HG03039 (cell line): ENCODE data around the gene CHRNA9.

ENCODE experiments used
- ATAC-seq: cut with Tn5 transposase; IDR thresholded peaks from one replicate; pipeline ENCODE4 v1.9.1; 2021; ENCODE audit warnings: mild to moderate bottlenecking, moderate library complexity; ENCODE audit not compliant: unreplicated experiment

The CHRNA9 gene

GRCh38 chr4:40337051-40337450 is 1.9 kb downstream of the CHRNA9 start:
- no peak for ATAC-seq

DNA sequence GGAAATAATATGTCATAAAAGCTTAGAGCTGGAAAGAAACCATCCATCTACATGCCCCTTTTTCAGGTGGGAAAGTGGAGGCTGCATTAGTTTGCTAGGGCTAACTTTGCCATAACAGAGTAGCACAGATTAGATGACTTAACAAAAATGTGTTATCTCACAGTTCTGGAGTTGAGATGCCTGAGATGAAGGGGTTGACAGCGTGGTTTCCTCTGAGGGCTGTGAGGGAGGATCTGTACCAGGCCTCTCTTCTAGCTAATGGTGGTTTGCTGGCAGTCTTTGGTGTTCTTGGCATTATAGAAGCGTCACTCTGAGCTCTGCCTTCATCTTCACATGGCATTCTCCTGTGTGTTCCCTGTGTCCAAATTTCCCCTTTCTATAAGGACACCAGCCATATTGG is 2.4 kb downstream of the CHRNA9 start:
- ATAC-seq: no peak

DNA sequence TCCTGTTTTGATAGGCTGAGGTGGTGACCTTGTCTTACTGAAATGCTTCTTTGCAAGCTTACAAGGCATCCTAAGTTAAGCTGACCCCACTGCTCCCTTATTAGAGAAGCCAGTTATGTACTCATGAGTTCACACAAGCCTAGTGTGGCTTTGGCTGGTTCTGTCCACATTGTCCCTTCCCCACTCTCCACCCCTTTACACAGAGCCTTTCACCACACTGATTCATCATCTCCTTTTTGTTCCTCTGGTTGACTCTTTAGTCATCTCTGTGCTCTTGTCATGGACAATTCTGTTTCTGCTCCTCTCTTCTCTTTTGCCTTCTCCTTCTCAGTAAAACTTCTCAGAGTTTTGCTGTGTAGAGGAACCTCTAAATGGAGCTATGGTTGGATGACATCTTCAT is 4.9 kb downstream of the CHRNA9 start:
- ATAC-seq: no peak

DNA sequence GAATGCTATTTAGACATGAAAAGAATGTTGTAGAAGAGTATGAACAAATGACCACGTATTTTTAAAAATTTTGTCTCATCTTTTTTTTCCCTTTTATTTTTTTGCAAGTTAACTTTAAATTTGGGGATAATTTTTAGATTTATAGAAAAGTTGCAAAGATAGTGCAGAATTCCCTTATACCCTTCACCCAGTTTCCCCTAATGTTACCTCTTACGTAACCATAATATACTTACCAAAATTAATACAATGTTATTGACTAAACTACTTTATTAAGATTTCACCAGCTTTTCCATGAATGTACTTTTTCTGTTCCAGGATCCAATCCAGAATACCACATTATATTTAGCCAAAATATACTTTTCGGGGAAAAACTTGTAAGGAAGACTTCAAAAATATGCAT is 12.3 kb downstream of the CHRNA9 start:
- ATAC-seq: no peak

DNA sequence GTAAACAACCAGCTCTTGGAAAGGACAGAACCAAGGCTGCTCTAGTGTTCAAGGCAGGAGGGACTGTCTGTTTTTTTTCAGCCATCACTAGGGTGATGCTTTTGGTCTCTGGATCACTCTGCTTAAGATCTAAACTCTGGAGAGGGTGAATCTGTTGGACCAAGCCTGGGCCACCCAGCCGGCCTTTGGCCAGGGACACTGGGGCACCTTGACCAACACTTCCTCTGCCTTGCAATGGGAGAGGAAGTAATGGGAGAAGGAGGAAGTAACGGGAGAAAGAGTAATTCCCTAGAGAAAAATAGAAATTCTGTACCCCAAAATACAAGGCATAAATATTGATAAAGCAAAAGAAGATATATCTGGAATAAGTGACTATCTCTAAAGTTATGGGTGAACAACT is 12.9 kb downstream of the CHRNA9 start:
- no peak for ATAC-seq

- no peak for ATAC-seq
Observed at GRCh38 chr4:40349561-40350198, 14.5 kb downstream of the CHRNA9 start.

- no peak for ATAC-seq
Observed at GRCh38 chr4:40350627-40351227, 15.6 kb downstream of the CHRNA9 start.

GRCh38 chr4:40354158-40354557 is 19.0 kb downstream of the CHRNA9 start:
- ATAC-seq: no peak

GRCh38 chr4:40355131-40355530 is 20.0 kb downstream of the CHRNA9 start:
- no peak for ATAC-seq

GRCh38 chr4:40357738-40358137 is 22.6 kb downstream of the CHRNA9 start:
- no peak for ATAC-seq

DNA sequence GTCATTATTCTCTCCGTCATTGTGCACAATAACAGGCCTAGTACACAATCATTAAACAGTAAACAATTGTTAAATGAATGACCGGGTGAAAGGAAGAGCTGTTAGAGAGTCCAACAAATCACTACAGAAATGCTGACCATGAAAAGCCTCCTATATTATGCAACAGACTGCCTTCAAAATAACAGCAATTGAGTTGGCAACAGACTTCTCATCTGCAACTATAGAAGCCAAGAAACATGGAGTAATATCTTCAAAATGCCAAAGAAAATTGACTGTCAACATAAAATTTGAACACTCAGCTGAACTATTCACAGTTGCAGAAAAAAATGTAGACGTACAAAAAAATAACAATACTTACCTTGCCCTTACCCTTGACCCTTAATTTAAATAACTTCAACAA is 26.2 kb downstream of the CHRNA9 start:
- no peak for ATAC-seq

DNA sequence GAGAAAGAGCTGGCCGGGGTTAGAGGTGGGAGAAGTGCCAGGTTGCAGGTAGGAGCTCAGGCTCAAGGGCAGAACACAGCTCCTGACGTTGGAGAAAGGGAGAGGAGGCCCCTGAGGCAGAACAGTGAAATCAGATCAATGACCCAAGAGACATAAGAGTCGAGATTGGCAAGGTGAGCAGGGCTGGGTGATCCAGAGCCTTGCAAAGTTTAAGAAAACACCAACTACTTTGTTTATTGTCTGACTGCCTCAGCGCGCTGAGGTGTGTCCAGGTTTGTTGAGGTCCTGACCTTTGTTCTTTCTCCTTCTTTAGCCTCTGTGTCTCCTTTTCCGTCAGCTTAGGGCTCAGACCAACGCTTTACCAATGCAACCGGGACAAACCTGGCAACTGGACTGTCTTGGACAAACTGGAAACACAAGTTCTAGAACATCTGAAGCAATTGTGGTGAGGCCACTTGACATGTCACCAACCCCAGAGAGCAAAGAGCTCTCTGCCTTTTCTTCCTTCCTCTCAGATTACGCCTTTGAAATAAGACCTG is 28.3 kb downstream of the CHRNA9 start:
- ATAC-seq: no peak

DNA sequence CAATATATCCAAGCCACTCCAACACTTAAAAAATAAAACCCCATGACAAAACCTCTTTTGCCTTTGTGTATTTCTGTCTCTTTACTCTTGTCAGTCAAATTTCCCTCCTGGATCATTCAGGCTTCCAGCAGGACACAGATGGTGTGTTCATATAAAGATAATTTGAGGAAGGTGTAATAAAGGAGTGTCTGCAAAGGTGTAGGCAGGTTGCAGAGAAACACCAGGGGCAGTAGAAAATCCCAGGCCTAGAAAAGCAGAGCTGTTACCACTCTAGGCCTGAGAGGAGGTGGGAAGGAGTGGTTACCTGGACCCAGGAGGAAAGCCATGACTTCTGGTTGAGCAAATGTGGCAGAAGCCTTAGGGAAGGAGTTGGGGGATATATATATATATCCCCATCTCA is 28.8 kb downstream of the CHRNA9 start:
- ATAC-seq: no peak

DNA sequence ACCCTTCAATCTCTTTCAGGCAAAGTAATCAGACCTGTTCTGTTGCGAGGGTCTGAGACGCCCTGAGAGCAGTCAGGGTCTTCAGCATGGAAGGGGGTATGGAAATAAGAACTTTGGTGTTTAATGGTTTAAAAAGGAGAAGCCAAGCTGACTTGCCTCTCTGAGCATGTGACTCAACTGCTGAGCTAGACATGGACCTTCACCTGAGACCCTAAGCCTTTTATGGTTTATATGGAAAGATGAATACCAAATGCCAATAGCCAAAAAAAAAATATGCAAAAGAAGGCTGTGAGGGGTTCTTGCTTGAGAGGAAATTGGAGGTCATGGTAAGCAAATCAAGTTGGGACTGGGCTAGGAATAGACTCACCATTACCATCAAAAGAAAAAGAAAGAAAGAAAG is 30.6 kb downstream of the CHRNA9 start:
- no peak for ATAC-seq

DNA sequence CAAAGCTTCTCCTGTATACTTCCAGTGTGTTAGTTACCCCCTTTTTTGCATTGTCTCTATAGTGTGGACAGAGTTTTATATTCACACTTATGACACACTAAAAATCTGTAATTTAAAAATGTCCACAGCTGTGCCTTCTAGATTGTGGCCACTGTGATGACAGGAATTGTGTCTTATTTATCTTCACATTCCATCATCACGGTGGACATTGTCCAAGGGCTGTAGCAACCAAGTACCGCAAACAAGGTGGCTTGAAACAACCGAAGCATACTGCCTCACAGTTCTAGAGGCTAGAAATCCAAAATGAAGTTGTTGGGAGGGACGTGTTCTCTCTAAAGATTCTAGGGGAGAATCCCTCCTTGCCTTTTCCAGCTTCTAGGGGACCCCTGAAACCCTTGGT is 32.3 kb downstream of the CHRNA9 start:
- ATAC-seq: no peak

GRCh38 chr4:40369437-40370274 is 34.5 kb downstream of the CHRNA9 start:
- ATAC-seq: no peak

GRCh38 chr4:40372651-40373050 is 37.5 kb downstream of the CHRNA9 start:
- no peak for ATAC-seq

- ATAC-seq: no peak
Observed at GRCh38 chr4:40373636-40374035, 38.5 kb downstream of the CHRNA9 start.

DNA sequence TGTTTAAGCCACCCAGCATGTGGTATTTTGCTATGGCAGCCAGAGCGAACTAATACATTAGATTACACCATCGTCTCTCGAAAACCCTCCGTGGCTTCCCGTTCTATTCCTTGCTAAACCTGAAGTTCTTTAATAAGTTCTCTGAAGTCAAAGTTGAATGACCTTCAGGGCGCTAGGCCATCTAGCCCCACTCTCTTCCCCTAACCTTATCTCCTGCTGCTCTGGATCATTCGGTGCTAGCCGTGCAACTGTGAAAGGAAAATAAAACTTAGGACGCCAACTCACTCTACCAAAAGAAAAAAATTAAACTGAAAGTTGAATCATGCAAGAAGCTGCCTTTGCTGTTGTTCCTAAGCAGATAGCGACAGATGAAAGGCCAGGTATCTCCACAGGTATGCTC is 40.0 kb downstream of the CHRNA9 start:
- ATAC-seq: no peak

DNA sequence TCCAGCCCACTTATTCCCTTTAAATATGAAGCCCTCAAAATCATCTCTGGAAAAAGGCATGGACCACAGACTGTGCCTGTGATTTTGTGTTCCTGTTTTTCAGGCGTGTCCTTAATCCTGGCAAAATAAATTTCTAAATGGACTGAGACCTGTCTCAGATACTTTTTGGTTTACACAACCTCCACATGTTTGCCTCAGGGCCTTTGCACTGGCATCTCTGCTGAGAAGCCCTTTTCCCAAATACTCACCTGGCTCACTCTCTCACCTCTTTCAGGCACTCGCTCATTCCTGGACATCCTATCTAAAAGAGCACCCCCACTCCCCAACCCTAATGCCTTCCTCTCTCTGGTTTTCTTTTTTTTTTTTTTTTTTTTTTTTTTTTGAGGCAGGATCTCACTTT is 40.5 kb downstream of the CHRNA9 start:
- ATAC-seq: no peak

- no peak for ATAC-seq
Observed at GRCh38 chr4:40377512-40378365, 42.6 kb downstream of the CHRNA9 start.
